HG03139 (cell line): Measurements from ENCODE around the gene SLC5A12.

ENCODE experiments used
- ATAC-seq: cut with Tn5 transposase; IDR thresholded peaks from one replicate; pipeline ENCODE4 v1.9.1; 2021; ENCODE audit not compliant: unreplicated experiment

SLC5A12 gene

GRCh38 chr11:26719998-26720397 is 1.9 kb downstream of the SLC5A12 start:
- no peak for ATAC-seq

GRCh38 chr11:26719289-26719973 is 2.4 kb downstream of the SLC5A12 start:
- ATAC-seq = no peak

DNA sequence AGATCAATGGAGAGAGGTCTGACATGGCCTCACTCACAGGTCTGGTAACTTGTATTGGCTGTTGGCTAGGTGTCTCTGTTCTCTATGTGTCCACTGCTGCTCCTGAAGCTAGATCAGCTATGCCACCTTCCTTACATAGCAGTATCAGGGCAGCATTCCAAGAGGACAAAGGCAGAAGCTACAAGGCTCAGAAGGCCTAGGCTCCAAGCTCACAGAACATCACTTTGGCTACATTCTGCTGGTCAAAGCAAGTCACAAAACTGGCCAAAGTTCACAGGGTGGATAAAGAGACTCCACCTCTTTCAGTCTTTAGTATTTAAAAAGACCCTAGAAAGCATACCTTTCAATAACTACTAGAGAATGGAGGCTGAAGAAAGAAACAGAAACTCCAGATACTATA is 4.1 kb downstream of the SLC5A12 start:
- ATAC-seq = no peak

DNA sequence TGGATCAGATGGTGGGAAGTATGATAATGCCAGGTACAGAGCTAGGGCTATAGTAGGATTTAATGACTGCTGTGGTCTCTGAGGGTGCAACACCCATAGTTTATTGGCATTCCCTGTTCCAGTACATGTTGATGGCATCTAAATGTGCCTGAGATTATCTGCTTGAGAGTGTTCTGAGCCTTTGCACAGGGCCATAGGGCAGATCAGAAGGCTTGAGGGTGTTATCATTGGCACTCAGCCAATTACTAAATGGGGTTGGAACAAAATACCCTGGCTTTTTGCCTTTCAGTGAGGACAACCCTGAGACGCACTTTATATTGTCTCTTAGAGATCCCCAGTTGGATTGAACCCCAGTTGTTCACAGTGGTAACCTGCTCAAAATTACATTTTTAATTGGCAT is 6.7 kb downstream of the SLC5A12 start:
- ATAC-seq = no peak

DNA sequence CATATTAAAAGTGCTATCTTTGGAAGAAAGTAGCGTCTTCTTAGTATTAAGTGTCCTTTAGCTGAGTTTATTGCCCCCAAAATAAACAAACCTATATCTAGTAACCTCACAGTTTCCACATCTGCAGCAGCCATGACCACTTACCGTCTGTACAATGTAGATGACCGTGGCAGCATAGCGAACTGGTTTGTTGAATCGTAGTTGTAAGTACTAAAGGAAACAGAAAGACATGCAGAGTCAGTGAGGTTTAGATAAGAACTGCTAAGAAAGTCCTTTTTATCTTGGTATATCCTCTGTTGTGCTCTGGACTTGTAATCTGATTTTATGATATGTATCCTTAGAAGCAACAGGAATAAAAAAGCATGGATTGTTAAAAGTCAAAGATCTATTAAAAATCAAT is 9.4 kb downstream of the SLC5A12 start:
- ATAC-seq = no peak

DNA sequence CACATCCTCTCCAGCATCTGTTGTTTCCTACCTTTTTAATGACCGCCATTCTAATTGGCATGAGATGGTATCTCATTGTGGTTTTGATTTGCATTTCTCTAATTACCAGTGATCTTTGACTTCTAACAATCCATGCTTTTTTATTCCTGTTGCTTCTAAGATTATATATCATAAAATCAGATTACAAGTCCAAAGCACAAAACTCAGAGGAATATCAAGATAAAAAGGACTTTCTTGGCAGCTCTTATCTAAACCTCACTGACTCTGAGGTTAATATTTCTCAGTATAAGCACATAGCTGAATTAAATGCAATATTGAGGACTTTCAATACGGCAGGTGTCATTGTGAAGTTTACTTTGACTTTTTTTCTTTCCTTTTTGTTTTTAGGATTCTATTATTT is 11.4 kb downstream of the SLC5A12 start:
- ATAC-seq = no peak

DNA sequence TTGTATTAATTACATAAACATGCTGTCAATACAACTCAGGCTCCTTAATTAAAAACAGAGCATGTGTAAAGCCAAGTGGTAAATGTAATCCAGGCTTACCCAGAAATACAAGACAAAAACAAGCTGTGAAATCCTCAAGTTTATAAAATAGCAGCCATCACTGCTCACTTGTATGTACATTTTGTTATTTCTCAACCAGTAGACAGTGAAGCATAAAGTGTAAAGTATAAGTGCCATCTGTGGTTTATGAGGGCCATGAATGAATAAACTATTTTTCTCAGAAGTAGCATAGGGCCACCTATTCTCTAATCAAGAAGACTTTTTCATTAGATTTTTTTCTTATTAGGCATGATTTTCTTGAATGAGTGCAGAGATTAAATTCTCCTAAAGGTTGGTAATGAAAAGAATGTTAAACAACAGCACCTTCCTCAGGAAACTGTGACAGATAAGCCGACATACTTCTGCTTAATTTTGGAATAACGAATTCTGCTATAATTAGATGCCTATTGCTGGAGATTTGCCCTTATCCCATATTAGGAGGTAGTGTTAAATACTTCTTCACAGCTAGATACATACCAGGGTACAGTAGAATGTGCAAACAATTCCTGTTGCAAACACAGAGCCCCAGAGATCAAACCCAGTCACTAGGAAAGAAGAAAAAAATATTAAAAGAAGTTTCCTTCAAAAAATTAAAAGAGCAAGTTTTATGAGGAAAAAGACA is 13.0 kb downstream of the SLC5A12 start:
- ATAC-seq = no peak

- no peak for ATAC-seq
These were observed 15.7 kb downstream of the SLC5A12 start for GRCh38 chr11:26706181-26706580.

DNA sequence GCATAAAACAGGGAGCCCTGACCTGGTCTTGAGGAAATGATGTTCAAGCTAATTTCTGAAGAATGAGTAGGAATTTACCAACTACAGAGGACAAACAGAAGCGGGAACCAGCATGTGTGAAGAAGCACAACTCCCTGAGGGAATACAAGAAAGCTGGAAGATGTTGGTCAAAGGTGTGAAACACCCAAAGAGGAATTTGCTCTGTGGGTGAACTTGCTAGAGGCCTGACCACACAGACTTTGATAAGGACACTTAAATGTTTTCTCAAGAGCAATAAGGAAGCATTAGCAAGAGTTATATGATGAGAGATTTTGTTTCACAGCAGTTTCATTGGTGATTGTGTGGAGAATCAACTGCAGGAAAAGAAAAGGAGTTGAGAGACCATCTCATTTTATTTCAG is 17.6 kb downstream of the SLC5A12 start:
- no peak for ATAC-seq

GRCh38 chr11:26703411-26704191 is 18.3 kb downstream of the SLC5A12 start:
- no peak for ATAC-seq

GRCh38 chr11:26702406-26702805 is 19.5 kb downstream of the SLC5A12 start:
- no peak for ATAC-seq

GRCh38 chr11:26700574-26701235 is 21.2 kb downstream of the SLC5A12 start:
- no peak for ATAC-seq

GRCh38 chr11:26698224-26698623 is 23.6 kb downstream of the SLC5A12 start:
- ATAC-seq = no peak

GRCh38 chr11:26696330-26696729 is 25.5 kb downstream of the SLC5A12 start:
- ATAC-seq = no peak

- no peak for ATAC-seq
These were observed 33.2 kb downstream of the SLC5A12 start for GRCh38 chr11:26688701-26689100.

DNA sequence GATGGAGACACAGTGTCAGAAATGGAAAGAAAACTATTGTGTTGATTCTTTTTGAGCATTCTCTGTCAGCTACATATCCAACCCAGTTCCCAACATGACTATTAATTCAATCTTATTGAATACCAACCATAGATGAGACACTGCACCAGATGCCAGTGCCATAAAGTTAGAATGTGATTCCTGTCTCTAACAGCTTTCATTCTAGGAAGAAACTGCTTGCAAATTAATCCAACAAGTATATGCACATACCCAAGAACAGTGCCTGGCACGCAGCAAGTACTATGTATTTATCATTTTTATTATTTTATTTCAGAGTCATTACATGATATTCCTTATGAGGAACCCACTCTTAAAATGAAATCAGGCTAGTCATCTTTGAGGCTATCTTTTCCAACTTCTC is 34.5 kb downstream of the SLC5A12 start:
- no peak for ATAC-seq

- ATAC-seq = no peak
These were observed 44.3 kb downstream of the SLC5A12 start for GRCh38 chr11:26677566-26677965.

GRCh38 chr11:26676641-26677040 is 45.2 kb downstream of the SLC5A12 start:
- no peak for ATAC-seq

GRCh38 chr11:26675233-26675928 is 46.5 kb downstream of the SLC5A12 start:
- no peak for ATAC-seq

DNA sequence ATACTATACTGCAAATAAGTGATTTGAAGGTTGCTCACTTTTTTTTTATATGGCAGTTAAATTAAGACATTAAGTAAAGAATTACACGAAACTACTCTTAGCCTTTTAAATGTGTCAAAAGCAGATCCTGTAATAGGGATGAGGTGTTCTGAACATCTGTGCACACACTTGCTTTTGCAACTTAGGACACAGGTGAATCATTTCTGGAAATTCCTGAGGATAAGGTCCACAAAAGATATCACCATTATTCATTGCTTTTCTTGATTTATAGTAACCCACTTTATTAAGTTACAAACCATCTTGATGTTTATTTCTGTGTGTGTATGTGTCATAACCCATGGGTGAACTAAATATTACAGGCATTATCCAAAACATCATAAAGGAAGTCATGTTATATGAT is 55.9 kb downstream of the SLC5A12 start:
- no peak for ATAC-seq

GRCh38 chr11:26665036-26665435 is 56.8 kb downstream of the SLC5A12 start:
- ATAC-seq = no peak
